GM21360 (cell line): ENCODE measurements around the gene VASN.
A peak's percentile ranks its signal among the peaks of the same experiment; 100 is the strongest.

Experiments used
- ATAC-seq: cut with Tn5 transposase; IDR thresholded peaks from one replicate; pipeline ENCODE4 v1.9.1; 2021; ENCODE audit warnings: mild to moderate bottlenecking, moderate library complexity; ENCODE audit not compliant: unreplicated experiment

Gene VASN

GRCh38 chr16:4419402-4419959 is 47.8 kb downstream of the VASN start:
- ATAC-seq: no peak

- no peak for ATAC-seq
Measured at GRCh38 chr16:4420505-4421105, 49.0 kb downstream of the VASN start.

- ATAC-seq: peak; percentile 79
Measured at GRCh38 chr16:4425378-4426020, 53.9 kb downstream of the VASN start, which contains the start of gene DNAJA3. Gene DNAJA3 (plus strand): TSS chr16:4425868. CDS start chr16:4425882, 14 bp downstream.

GRCh38 chr16:4426021-4426684 is 54.5 kb downstream of the VASN start:
- ATAC-seq: peak; percentile 36

- ATAC-seq: no peak
Measured at GRCh38 chr16:4426722-4427372, 55.2 kb downstream of the VASN start.

- ATAC-seq: no peak
Measured at GRCh38 chr16:4428500-4428899, 56.9 kb downstream of the VASN start.

GRCh38 chr16:4431023-4431422 is 59.4 kb downstream of the VASN start:
- no peak for ATAC-seq
